NB4 (cell line): ENCODE measurements around the gene ZNF341.

Experiments used
- CTCF ChIP-seq: IDR thresholded peaks from one replicate; pipeline ENCODE4 v1.5.1; 2012; ENCODE audit warnings: low read depth, low read length
- POLR2A ChIP-seq: IDR thresholded peaks from 2 replicates; pipeline ENCODE4 v1.6.1; 2011; ENCODE audit warnings: mild to moderate bottlenecking; ENCODE audit not compliant: insufficient read length; ENCODE audit errors: extremely low read depth

GRCh38 chr20:33789858-33790182 is 58.0 kb downstream of the ZNF341 start:
- TF ChIP-seq CTCF = no peak
- TF ChIP-seq POLR2A = no peak
